Measurements from ENCODE around the gene FOXC2.

FOXC2 gene

GRCh38 chr16:86580791-86581170, 14.2 kb downstream of the FOXC2 start:
- H3K79me2 ChIP-seq (ENCODE audit: low read length), result no peaks in the 10 kb centered on the region
- no peaks in the 10 kb centered on the region for H3K9me2 ChIP-seq (replicated peaks; ENCODE audit: insufficient read depth, low read length)
- no peaks in the 10 kb centered on the region for H3K36me3 ChIP-seq (replicated peaks; ENCODE audit: insufficient read depth, low read length)
- no peaks in the 10 kb centered on the region for H4K20me1 ChIP-seq (ENCODE audit: insufficient read depth, low read length)
- no peak overlapping the region for H3K4me2 ChIP-seq (ENCODE audit: low read depth, low read length)
- H3K9me3 ChIP-seq (replicated peaks; ENCODE audit: insufficient read depth, low read length), result no peaks in the 10 kb centered on the region
- no peak overlapping the region for H2AFZ ChIP-seq (ENCODE audit: low read length)
- no peaks in the 10 kb centered on the region for H3K4me1 ChIP-seq (ENCODE audit: low read length)
- H3F3A ChIP-seq (ENCODE audit: insufficient read depth, low read length), result no peaks in the 10 kb centered on the region
- no peak overlapping the region for H3K9ac ChIP-seq (ENCODE audit: low read length)
- DNase-seq, result no peak
- TF ChIP-seq EZH2phosphoT487 (IDR thresholded peaks at IDR 0.05; ENCODE audit: low read length), result no peak
- TF ChIP-seq EZH2 (optimal IDR thresholded peaks at IDR 0.05; ENCODE audit: low read depth, low read length), result no peak
- TF ChIP-seq CTCF (IDR thresholded peaks at IDR 0.05; ENCODE audit: low read length), result no peak
- peaks cover 63% of the 10 kb centered on the region for H3K27me3 ChIP-seq (replicated peaks; ENCODE audit: insufficient read depth, low read length)
- no peak overlapping the region for H3K27ac ChIP-seq (ENCODE audit: low read length)
- H3K4me3 ChIP-seq (ENCODE audit: low read length), result no peak overlapping the region

GRCh38 chr16:86581458-86581857, 14.8 kb downstream of the FOXC2 start:
- H3K9me3 ChIP-seq (replicated peaks; ENCODE audit: insufficient read depth, low read length), result no peaks in the 10 kb centered on the region
- TF ChIP-seq EZH2phosphoT487 (IDR thresholded peaks at IDR 0.05; ENCODE audit: low read length), result no peak
- TF ChIP-seq EZH2 (optimal IDR thresholded peaks at IDR 0.05; ENCODE audit: low read depth, low read length), result no peak
- TF ChIP-seq CTCF (IDR thresholded peaks at IDR 0.05; ENCODE audit: low read length), result no peak
- no peak overlapping the region for H3K27ac ChIP-seq (ENCODE audit: low read length)
- H2AFZ ChIP-seq (ENCODE audit: low read length), result no peak overlapping the region
- H3K9ac ChIP-seq (ENCODE audit: low read length), result no peak overlapping the region
- no peaks in the 10 kb centered on the region for H3K79me2 ChIP-seq (ENCODE audit: low read length)
- DNase-seq, result no peak
- H3K4me3 ChIP-seq (ENCODE audit: low read length), result no peak overlapping the region
- no peaks in the 10 kb centered on the region for H3K36me3 ChIP-seq (replicated peaks; ENCODE audit: insufficient read depth, low read length)
- H3F3A ChIP-seq (ENCODE audit: insufficient read depth, low read length), result no peaks in the 10 kb centered on the region
- H3K4me1 ChIP-seq (ENCODE audit: low read length), result no peaks in the 10 kb centered on the region
- no peak overlapping the region for H3K4me2 ChIP-seq (ENCODE audit: low read depth, low read length)
- H4K20me1 ChIP-seq (ENCODE audit: insufficient read depth, low read length), result no peaks in the 10 kb centered on the region
- no peaks in the 10 kb centered on the region for H3K9me2 ChIP-seq (replicated peaks; ENCODE audit: insufficient read depth, low read length)
- peaks cover 63% of the 10 kb centered on the region for H3K27me3 ChIP-seq (replicated peaks; ENCODE audit: insufficient read depth, low read length)

GRCh38 chr16:86584071-86584685, 17.5 kb downstream of the FOXC2 start:
- no peaks in the 10 kb centered on the region for H3K36me3 ChIP-seq (replicated peaks; ENCODE audit: insufficient read depth, low read length)
- no peaks in the 10 kb centered on the region for H4K20me1 ChIP-seq (ENCODE audit: insufficient read depth, low read length)
- no peak overlapping the region for H3K4me2 ChIP-seq (ENCODE audit: low read depth, low read length)
- H3K27ac ChIP-seq (ENCODE audit: low read length), result no peak overlapping the region
- peaks cover 47% of the 10 kb centered on the region for H3K27me3 ChIP-seq (replicated peaks; ENCODE audit: insufficient read depth, low read length)
- no peaks in the 10 kb centered on the region for H3K9me2 ChIP-seq (replicated peaks; ENCODE audit: insufficient read depth, low read length)
- no peaks in the 10 kb centered on the region for H3F3A ChIP-seq (ENCODE audit: insufficient read depth, low read length)
- no peak for DNase-seq
- TF ChIP-seq EZH2phosphoT487 (IDR thresholded peaks at IDR 0.05; ENCODE audit: low read length) (no peak), EZH2 (optimal IDR thresholded peaks at IDR 0.05; ENCODE audit: low read depth, low read length) (no peak), CTCF (IDR thresholded peaks at IDR 0.05; ENCODE audit: low read length) (no peak)
- no peaks in the 10 kb centered on the region for H3K4me1 ChIP-seq (ENCODE audit: low read length)
- no peak overlapping the region for H3K9ac ChIP-seq (ENCODE audit: low read length)
- no peaks in the 10 kb centered on the region for H3K9me3 ChIP-seq (replicated peaks; ENCODE audit: insufficient read depth, low read length)
- H2AFZ ChIP-seq (ENCODE audit: low read length), result no peak overlapping the region
- H3K4me3 ChIP-seq (ENCODE audit: low read length), result no peak overlapping the region
- H3K79me2 ChIP-seq (ENCODE audit: low read length), result no peaks in the 10 kb centered on the region
